Transverse colon (tissue), 4 donors: ENCODE results near the gene AJAP1.

ENCODE experiments used
- CTCF ChIP-seq, 5 experiments: fragments of 200-600 bp in 3 of 5; fragments of 450-650 bp in 2 of 5; sonication (generic) in 3 of 5; IDR thresholded peaks; 1 replicate in 2 of 5; 2 replicates in 3 of 5; pipeline ENCODE4 v1.5.1; 2016 to 2017; ENCODE audit warnings: antibody characterized with exemption in 5 of 5, inconsistent platforms in 3 of 5, mild to moderate bottlenecking in 2 of 5, moderate library complexity in 1 of 5
- POLR2A ChIP-seq: fragments of 450-650 bp; IDR thresholded peaks from one replicate; pipeline ENCODE4 v1.6.1; 2016; ENCODE audit warnings: antibody characterized with exemption, mild to moderate bottlenecking, moderate library complexity
- POLR2AphosphoS5 ChIP-seq, 3 donors: sonication (generic); formaldehyde crosslinking; IDR thresholded peaks; one replicate each; pipeline ENCODE4 v1.6.1; 2016; ENCODE audit warnings: antibody characterized with exemption in 3 of 3

DNA sequence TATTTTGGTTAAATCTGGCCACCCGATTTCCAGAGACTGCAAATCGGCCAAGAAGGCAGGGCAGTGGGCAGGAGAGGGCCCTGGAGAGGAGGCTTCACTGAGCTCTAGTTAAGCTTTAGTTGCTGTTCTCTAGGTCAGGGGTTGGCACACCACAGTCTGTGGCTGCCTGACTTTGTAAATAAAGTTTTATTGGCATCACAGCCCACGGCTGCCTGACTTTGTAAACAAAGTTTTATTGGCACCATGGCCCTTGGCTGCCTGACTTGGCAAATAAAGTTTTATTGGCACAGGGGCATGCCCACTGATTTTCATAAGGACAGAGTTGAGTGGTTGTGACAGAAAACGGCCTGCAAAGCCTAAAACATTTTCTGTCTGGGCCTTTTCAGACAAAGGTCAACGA, 19.7 kb downstream of the AJAP1 start:
- TF ChIP-seq POLR2AphosphoS5 (IDR thresholded peaks at IDR 0.05) (no peak), POLR2A (no peak), CTCF (IDR thresholded peaks at IDR 0.05) (no peak)
